ENCODE results near the gene CALY.

The CALY gene

GRCh38 chr10:133347710-133348517 lies 11.2 kb upstream of the CALY start (continued):
- no peak for TF ChIP-seq TSHZ1 (tag by site-specific recombination; IDR thresholded peaks at IDR 0.05; ENCODE audit: borderline replicate concordance)
- TF ChIP-seq, protein P1, sequence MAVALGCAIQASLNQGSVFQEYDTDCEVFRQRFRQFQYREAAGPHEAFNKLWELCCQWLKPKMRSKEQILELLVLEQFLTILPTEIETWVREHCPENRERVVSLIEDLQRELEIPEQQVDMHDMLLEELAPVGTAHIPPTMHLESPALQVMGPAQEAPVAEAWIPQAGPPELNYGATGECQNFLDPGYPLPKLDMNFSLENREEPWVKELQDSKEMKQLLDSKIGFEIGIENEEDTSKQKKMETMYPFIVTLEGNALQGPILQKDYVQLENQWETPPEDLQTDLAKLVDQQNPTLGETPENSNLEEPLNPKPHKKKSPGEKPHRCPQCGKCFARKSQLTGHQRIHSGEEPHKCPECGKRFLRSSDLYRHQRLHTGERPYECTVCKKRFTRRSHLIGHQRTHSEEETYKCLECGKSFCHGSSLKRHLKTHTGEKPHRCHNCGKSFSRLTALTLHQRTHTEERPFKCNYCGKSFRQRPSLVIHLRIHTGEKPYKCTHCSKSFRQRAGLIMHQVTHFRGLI (tag by site-specific recombination; IDR thresholded peaks at IDR 0.05) = no peak
- TF ChIP-seq ZNF398 (tag by site-specific recombination; IDR thresholded peaks at IDR 0.05) = peak; percentile 42; the same call in 1 of the 2 replicates
- peak; percentile 45; the same call in 1 of the 2 replicates for TF ChIP-seq GLIS1 (tag by site-specific recombination; IDR thresholded peaks at IDR 0.05)
- no peak for TF ChIP-seq WT1 (tag by site-specific recombination; IDR thresholded peaks at IDR 0.05)
- no peak for TF ChIP-seq ZNF292 (tag by site-specific recombination; IDR thresholded peaks at IDR 0.05; ENCODE audit: borderline replicate concordance, low read depth)
- no peak for TF ChIP-seq ZNF174 (tag by site-specific recombination; IDR thresholded peaks at IDR 0.05)
- no peak for TF ChIP-seq HOXA7 (CRISPR knock-in tag; IDR thresholded peaks at IDR 0.05; ENCODE audit: borderline replicate concordance)
- no peak for TF ChIP-seq KLF16 (tag by site-specific recombination; IDR thresholded peaks at IDR 0.05)

- Histone ChIP-seq H3K36me3 (ENCODE audit: control insufficient read depth in 2 of 2, insufficient read depth in 1 of 2, low read length in 2 of 2) (no peaks in the 10 kb centered on the region), H3K4me1 (ENCODE audit: control insufficient read depth, insufficient read depth, low read length) (no peaks in the 10 kb centered on the region), H3K9me3 (ENCODE audit: control insufficient read depth, insufficient read depth, low read depth, low read length) (no peaks in the 10 kb centered on the region), H3K4me3 (ENCODE audit: low read depth, low read length) (no peak overlapping the region), H3K27ac (ENCODE audit: extremely low read depth, low read depth, low read length) (no peak overlapping the region)
- TF ChIP-seq EGR2 (tag by site-specific recombination; IDR thresholded peaks at IDR 0.05; ENCODE audit: low read depth) (peak; percentile 67; the same call in 1 of the 2 replicates), ZNF398 (tag by site-specific recombination; IDR thresholded peaks at IDR 0.05) (no peak), ZFHX2 (tag by site-specific recombination; conservative IDR thresholded peaks at IDR 0.05) (peak; percentile 42; the same call in 1 of the 2 replicates), ZNF211 (tag by site-specific recombination; IDR thresholded peaks at IDR 0.05; ENCODE audit: low read depth) (no peak)
- ChIA-PET CTCF (interaction anchor here (1.8 kb wide), 1 partner anchor 17 kb away, joined by 4 read pairs; no protein-coding TSS in a partner anchor), POLR2A (no interaction called here)
These were observed 9.7 kb upstream of the CALY start for GRCh38 chr10:133346413-133346812.
